NAMALWA (cell line): Measurements from ENCODE around the gene SLC12A9.

ENCODE experiments used
- DNase-seq: peaks from one replicate; pipeline ENCODE4 v3.0.0-alpha.2; 2015; ENCODE audit warnings: low spot score

The SLC12A9 gene

DNA sequence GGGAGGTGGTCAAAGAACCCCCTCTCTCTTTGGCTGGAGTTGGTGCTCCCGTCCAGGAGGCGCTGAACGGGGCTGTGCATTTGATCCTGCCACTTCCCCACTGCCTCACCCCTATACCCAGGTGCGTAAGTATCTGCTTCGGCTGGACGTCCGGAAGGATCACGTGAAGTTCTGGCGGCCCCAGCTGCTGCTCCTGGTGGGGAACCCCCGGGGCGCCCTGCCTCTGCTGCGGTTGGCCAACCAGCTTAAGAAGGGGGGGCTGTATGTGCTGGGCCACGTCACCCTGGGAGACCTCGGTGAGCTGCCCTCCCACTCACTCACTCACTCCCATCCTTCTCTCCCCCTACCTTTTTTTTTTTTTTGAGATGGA, 9.1 kb downstream of the SLC12A9 start:
- DNase-seq: no peak

DNA sequence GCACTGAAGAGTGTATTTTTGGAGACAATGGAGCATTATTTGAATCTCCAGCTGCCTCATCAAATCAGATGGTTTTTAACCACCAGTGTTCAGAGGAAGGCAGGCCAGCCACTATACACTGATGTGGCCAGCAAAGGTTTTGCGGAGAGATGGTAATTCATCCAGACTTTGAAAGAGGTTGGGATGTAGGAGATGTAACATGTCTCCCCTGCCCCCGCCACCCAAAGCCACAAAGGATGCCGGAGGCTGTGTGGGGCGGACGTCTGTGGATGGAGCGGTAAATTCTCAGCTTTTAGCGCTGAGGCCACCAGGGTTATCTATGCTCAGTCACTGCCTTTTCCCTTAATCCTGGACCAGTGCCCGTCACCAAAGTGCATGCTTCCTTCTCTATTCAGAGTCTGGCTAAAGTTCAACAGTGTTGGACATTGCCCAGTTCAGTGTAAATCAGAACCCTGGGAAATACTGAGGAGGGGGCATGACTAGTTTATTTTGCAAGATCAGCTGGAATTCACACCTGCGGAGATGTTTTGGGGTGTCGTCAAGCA, 11.0 kb downstream of the SLC12A9 start:
- no peak for DNase-seq

- DNase-seq: no peak
Measured at GRCh38 chr7:100864263-100864845, 11.8 kb downstream of the SLC12A9 start.

DNA sequence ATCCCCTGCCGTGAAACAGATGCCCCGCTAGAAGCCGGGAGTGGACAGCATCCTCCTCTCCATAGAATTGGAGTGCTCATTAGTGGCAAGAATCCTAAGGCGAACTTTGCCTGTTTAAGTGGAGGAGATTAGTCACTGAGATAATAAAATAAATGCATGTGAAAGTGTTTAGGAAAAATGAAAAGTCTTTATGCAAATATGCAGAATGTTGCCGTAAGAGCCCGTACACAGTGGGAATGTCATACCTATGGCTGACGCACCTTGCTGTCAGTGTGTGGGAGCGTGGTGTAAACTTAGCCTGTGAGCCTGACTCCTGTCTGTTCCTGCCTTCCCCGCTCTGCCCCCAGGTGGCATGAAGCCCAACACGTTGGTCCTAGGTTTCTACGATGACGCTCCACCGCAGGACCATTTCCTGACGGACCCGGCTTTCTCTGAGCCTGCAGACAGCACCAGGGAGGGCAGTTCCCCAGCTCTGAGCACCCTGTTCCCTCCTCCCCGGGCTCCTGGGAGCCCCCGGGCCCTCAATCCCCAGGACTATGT, 12.9 kb downstream of the SLC12A9 start:
- DNase-seq: no peak

DNA sequence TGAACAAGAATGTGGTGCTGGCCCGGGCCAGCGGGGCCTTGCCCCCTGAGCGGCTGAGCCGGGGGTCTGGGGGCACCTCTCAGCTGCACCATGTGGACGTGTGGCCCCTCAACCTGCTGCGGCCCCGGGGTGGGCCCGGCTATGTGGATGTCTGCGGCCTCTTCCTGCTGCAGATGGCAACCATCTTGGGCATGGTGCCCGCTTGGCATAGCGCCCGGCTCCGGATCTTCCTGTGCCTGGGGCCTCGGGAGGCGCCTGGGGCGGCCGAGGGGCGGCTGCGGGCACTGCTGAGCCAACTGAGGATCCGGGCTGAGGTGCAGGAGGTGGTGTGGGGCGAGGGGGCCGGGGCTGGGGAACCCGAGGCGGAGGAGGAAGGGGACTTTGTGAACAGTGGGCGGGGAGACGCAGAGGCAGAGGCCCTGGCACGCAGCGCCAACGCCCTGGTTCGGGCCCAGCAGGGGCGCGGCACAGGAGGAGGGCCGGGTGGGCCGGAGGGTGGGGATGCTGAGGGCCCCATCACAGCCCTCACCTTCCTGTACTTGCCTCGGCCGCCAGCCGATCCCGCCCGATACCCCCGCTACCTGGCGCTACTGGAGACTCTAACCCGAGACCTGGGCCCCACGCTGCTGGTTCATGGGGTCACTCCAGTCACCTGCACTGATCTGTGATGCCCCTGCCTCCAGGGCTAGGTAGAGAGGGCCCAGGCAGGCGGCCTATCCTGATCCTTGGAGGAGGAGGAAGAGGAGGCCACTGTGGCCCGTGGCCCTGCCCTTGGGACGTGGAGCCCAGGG, 13.6 kb downstream of the SLC12A9 start:
- DNase-seq: no peak

DNA sequence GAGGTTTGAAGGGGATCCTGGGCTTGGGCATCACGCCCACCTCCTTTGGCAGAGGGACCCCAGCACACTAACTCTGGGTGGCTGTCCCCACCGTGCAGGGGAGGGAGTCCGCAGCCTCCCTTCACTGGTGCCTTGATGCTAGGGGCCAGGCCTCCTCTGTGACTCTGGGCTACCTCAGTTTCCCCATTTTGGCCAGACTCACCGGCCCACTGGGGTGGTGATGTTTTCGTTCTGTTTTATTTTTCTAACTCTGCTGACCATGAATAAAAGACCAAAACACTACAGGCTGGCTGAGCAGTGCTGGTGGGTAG, 14.2 kb downstream of the SLC12A9 start:
- DNase-seq: no peak

- peak; percentile 59 for DNase-seq
Measured at GRCh38 chr7:100867040-100867775, 14.7 kb downstream of the SLC12A9 start, which contains the start of gene TRIP6. TSS of gene TRIP6 (plus strand) at chr7:100867387. CDS start at chr7:100867498, 111 bp downstream.

- DNase-seq: no peak
Measured at GRCh38 chr7:100867776-100868485, 15.4 kb downstream of the SLC12A9 start.

DNA sequence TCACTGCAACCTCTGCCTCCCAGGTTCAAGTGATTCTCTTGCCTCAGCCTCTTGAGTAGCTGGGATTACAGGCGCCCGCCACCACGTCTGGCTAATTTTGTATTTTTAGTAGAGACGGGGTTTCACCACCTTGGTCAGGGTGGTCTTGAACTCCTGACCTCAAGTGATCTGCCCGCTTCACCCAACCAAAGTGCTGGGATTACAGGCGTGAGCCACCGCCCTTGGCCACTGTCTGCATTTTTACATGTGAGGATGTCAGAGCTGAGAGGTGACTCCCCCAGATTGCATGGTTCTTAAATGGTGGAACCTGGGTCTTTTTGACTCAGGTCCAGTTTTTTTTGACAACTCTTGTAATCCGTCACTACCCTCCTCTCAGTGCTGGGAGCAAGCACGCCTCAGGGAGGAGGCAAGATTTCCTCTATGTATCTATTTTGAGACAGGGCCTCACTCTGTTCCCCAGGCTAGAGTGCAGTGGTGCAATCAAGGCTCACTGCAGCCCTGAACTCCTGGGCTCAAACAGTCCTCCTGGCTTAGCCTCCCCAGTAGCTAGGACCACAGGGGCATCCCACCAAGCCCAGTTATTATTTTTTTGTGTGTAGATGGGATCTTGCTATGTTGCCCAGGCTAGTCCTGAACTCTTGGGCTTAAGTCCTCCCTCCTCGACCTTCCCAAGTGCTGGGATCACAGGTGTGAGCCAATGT, 21.2 kb downstream of the SLC12A9 start:
- DNase-seq: no peak

DNA sequence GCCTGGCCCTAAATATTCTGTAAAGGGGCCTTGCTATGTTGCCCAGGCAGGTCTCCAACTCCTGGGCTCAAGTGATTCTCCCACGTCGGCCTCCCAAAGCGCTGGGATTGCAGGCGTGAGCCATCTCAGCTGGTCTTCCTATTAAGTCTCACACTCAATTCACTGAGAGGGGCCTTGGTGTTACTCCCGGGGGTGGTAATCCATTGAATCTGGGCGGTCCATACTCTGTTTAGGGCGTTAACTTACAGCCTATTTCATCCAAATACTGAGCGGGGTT, 21.7 kb downstream of the SLC12A9 start:
- DNase-seq: no peak

DNA sequence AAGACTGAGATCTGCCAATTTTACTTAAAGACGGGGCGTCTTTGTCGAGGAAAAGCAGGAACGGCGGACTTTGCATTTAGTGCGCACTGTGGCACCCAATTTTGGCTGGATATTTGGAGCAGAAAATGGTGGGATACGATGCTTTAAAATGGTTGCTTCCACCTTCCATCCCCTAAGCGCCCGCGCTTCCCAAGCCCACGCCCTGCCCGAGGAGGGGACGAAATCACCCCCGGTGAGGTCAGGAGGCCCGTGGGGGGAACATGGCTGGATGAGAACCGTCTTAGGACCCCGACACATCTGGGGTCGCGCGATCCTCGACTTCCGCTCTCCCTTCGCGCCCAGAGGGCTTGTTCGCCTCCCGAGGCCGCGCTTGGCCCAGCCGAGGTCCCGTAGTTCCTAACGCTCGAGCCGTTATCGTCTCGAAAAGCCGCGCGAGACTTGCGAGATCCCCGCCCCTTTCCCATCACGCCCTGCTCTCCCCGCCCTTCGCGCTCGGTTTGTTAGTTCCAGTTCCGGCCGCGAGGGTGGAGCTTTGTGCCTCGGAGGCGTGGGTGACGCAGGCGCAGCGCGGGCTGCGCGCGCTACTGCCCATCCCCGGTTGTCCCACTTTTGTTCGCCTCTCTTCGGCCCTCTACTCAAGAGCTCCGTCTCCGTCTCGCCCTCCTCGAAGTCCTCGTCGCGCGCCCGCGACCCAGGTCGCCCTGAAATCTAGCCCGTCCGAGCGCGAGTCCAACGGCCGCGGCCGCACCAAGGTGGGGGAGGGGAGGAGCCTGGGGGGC, 22.3 kb downstream of the SLC12A9 start, which contains the start of gene SRRT:
SRRT (plus strand) TSS at position 527 of the 779 bp plus-strand sequence. CDS start 488 bp downstream, outside the sequence.
- peak; percentile 100 for DNase-seq

- peak; percentile 81 for DNase-seq
Measured at GRCh38 chr7:100875356-100875751, 22.8 kb downstream of the SLC12A9 start.

- no peak for DNase-seq
Measured at GRCh38 chr7:100878013-100878412, 25.5 kb downstream of the SLC12A9 start.

GRCh38 chr7:100878685-100879084, 26.2 kb downstream of the SLC12A9 start:
- DNase-seq: no peak

- no peak for DNase-seq
Measured at GRCh38 chr7:100879685-100880261, 27.3 kb downstream of the SLC12A9 start.

DNA sequence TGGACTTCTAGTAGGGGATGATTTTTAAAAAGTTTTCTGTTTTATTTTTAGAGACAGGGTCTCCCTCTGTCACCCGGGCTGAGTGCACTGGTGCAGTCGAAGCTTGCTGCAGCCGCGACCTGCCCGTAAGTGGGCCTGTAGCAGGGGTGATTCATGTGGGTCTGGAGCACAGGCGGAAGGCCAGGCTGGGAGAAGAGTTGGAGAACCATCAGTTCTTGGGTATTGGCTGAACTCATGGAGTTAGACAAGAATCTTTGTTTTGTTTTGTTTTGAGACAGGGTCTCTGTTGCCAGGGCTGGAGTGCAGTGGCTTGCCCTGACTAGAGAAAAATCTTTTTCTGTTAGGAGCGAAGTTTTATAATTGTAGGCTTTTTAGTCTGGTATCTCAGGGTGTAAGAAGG, 28.1 kb downstream of the SLC12A9 start:
- no peak for DNase-seq

GRCh38 chr7:100881136-100881535, 28.6 kb downstream of the SLC12A9 start:
- no peak for DNase-seq

GRCh38 chr7:100882201-100882600, 29.7 kb downstream of the SLC12A9 start:
- no peak for DNase-seq

DNA sequence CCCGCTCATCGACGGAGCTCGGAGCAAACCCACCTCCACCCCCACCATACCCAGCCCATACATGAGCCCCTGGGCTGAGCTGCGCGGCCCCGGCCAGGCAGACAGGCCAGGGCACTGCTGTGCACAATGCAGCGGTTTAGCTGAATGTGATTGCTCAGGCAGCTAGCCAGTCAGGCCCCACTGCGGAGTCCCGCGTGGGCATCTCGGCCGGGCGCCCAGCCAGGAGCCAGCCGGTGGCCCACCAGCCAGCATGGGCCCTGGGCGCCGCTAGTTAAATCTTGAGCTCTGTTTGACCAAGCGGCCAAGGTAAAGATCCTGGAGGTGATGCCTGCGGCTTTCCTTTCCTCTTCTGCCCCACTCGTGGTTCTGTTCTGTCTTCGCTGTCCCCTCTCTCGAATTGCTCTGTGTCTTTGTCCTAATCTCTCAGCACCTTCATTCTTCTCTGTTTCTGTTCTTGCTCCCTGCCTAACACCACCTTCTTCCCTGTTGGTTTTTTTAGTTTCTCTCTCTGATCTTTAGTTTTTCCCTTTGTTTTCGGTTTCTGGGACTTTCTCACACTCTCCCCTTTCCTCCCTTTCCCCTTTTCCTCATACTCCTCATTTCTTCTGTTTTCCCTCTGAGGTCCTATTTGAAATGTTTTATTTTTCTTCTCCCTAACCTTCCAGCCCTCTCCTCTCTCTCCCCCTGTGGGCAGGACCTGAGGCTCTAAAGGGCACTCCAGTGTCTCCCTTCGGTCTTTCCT, 30.4 kb downstream of the SLC12A9 start:
- no peak for DNase-seq
